CD4-positive, alpha-beta T cell treated with Interleukin-1 beta for 1 hour (primary cell): ENCODE results near the gene RPS6KA5.

Experiments
- DNase-seq, 2 donors: peaks; one replicate each; pipeline ENCODE4 v3.0.0-alpha.2; 2020 to 2022

RPS6KA5 gene

DNA sequence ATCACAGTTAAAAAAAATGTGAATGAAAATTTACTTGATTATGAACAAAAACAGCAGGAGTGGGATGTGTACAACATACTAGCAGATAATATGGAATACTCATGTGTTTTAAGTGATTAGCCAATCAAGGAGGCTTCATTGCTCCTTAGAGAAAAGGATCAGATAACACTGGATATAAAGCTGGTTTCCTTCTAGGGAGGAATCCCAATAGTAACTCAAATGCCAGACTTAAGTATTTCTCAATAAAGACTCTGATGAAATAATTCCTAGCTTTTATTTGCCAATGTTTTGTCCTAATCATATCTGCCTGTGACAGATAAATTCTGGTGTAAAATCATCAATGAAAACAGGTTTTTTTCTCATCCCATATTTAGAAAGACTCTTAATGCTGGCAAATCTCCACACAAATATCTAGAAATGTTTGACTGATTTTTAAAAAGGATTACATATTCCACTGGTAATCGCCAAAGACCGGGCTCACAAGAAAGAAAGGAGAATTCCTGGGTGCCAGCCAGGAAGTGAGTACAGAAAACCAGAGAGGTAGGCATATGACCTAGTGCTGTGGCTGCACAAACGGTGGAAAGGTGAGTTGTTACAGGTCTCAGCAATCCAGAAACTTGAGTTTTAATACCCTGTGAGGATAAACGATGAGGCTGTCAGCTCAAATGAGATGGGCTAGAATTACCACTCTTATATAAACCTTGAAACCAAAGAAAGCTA is 135.7 kb downstream of the RPS6KA5 start:
- no peak for DNase-seq

DNA sequence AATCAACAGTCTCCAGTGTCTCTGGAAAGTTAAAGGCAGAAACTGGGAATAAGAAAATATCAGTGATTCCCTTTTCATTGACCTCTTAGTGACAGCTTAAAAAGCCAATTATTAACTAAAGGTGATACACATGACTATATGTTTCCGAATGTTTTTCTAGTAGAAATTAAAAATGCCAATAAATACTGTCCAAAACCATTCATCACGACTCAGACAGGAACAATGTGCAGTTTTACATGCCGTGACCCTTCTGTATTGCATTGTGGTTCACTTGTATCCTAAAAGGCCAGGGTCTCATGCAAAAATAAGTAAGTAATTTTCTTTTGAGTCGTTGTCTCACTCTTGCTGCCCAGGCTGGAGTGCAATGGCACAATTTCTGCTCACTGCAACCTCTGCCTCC is 138.3 kb downstream of the RPS6KA5 start:
- DNase-seq: no peak

DNA sequence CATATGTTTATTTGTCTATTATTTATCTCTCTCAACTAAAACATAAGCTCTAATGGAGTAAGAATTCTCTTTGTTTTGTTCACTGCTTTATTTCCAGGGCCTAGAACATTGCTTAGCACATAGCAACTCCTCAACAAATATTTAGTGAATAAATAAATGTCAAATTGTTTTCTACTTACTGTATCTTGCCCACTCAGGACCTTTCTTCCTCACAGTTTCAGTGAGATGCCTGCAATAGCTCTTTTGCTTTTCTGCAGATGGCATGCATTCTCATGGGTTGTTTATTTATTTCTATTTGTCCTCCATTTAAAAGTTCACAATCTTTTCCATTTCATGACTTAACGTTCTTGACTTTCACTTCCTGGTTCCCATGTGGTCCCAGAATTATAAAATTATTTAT is 149.3 kb downstream of the RPS6KA5 start:
- no peak for DNase-seq

DNA sequence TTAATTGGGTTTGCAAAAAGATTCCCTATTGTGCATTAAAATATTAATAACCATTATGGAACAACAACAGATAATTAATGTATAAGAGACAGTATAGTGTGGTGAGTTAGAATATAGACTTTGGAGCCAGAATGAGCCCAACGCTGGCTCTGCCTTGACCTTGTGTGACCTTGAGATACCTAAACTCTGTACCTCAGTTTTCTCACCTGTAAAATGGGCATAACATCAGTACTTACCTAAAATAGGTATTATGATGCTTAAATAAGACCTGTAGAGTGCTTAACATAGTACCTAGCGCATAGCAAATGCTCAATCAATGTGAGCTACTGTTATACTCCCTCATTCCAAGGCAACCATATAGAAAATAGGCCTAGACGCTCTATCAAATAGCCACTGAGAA is 153.3 kb downstream of the RPS6KA5 start:
- no peak for DNase-seq

DNA sequence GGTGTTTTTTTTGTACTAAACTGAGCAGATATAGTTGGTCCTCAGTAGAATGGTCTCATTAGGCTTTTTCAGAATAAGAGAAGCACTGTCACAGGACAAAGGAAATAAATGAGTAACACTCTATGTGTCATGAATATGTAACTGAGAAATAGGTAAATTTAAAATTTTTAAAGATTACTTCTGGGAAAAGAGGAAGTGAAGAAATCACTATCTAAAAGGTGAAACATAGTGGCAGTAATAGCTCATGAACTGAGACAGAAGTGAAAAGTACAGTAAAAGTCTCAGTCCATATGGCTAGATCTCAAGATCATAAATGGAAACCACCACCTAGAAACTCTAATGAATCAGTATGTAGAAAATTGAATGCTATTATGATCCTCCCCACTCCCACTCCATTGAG is 154.9 kb downstream of the RPS6KA5 start:
- DNase-seq: no peak

DNA sequence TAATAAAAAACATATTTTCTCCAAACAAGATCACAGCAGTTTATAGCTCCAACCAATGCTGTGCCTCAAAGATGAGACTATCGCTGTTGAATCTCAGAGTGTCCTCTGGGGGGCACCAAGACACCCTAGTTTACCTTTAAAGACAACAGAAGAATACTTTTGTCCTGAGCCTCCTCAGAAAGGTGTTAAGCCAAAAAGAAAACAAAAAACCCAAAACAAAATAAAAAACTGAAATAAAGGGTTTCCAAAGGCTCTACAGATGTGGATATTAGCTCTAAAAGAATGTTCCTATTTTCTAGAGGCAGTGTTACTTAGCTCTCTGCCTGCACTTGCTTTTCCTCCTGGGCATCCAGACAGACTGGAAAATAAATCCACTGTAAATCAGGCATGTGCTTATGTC is 157.3 kb downstream of the RPS6KA5 start:
- DNase-seq: peak; percentile 56 to 75

DNA sequence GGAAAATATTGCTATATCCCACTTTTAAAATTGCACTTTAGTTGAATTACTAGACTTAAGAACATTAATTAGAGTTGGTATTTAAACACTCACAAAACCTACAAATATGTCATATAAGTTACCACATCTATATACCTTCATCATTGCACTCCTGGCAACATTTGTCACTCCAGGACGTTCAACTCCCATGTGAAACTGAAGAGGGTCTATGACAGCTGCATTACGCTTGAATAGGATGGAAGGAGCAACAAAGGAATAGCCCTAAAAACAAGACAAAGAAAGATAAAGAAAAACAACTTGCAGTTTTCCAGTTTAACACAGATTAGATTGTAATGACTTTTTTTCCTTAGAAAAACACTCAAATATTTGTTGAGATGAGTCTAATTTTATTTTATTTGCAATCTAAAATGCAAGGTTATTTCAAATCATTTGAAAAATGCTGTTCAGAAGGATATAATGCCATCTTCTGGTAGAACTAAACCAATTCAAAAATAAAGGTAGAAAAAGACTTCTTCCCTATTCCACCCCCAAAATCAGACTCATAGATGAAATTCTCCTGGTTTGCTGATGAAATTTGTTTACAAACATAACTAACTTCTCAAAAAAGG is 159.9 kb downstream of the RPS6KA5 start:
- DNase-seq: no peak

DNA sequence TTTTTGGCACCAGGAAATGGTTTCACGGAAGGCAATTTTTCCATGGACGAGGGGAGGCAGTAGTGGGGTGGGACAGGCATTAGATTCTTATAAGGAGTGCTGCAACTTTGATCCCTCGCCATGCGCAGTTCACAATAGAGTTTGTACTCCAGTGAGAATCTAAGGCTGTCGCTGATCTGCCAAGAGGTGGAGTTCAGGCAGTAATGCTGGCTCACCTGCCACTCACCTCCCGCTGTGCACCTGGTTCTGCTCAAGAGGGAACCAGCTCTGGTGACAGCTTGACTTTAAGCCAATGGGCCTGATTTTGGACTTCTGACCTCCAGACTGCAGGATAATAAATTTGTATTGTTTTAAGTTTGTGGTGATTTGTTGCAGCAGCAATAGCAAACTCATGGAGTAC is 163.4 kb downstream of the RPS6KA5 start:
- DNase-seq: no peak

DNA sequence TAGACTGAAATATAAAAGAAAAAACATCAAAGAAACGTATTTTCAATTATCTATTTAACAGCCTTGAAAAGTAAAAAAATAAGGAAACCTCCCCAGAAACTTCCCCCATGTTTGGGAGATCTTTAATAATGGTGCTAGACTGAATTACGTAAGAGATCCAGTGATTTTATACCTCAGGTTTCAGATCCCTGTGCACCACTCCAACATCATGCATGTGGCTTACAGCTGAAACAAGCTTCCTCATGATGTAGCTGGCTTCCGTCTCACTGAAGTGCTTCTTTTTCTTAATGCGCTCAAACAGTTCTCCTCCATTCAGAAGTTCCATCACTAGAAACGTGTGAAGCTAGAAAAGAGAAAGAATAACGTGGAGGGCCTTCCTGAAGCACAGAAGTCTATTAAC is 166.2 kb downstream of the RPS6KA5 start:
- DNase-seq: no peak

DNA sequence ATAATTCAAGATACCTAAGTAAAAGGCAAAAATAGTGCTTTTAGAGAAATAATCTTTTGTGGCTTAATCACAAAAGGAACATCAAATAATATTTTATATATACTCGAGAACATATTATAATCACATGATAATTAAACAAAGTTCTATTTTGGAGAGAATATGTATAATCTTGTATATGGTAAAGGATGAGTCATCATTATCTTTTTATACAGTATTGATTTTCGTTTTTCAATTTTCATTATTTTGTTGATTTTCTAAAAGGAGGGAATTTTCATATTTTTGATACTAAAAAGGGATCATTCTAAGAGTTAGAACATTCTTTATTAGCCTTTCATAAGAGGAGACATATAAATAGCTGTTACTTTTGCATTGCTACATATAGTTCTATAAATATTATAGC is 166.9 kb downstream of the RPS6KA5 start:
- no peak for DNase-seq

DNA sequence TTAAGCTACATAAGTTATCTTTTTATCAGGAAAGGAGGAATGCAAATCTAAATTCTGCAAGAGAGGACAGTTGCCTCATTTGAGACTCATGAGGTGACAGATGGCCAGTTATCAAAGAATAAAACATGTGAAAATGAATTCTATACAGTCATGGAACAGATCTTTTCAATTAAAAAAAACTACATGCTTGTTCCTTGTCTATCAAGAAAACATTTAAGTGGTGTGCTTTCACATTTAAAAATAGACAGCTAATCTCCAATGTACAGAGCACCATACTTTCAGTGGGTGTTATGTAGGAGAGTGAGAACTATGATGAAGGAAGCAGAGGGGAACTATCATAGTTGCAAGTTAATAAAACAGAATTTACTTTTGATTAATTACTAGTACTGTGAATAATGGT is 167.5 kb downstream of the RPS6KA5 start:
- DNase-seq: no peak

DNA sequence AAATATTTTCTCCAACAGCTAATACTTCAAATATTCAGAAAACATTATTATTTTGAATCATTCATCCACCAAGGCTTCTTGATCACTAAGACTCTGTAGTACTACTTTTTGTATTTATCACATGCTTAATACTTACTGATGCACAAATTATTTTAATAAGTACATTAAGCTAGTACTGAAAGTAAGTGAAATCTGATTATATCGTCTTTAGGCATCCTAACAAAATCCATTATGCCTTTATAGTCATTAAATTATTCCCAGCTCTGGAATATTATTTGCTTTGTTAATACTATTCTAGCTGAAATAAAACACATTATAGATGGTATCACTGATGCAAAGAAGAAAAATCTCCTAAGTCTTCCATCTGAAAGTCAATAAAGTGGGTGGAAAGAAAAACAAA is 169.1 kb downstream of the RPS6KA5 start:
- no peak for DNase-seq

DNA sequence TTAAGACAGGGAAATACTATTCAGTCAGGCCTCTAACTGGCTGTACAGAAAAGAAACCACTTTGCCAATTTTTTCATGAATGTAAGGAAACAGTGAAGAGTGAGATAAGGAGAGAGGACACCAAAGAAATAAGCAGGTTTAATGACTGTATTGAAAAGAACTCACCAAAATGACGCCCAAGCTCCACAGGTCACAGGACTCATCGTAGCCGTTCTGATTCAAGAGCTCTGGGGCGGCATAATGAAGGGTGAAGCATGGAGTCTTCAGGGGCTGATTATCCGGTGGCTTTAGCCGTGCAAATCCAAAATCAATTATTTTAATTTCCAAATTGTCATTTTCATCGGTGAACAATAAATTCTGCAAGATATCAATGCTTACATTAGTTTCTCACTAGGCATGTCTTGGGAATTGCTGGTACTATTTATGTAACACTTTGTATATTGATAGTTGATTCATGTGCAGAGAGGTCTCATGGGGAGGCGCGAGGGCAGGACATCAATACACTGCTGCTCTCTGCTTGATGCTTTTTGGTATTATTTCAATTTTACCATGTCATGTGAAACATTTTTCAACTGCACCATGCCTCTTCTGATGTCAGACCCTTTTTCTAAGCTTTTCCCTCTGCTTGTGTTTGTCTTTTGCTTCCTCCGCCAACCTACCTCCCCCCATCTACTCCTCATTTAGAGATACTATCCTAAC is 170.0 kb downstream of the RPS6KA5 start:
- no peak for DNase-seq

DNA sequence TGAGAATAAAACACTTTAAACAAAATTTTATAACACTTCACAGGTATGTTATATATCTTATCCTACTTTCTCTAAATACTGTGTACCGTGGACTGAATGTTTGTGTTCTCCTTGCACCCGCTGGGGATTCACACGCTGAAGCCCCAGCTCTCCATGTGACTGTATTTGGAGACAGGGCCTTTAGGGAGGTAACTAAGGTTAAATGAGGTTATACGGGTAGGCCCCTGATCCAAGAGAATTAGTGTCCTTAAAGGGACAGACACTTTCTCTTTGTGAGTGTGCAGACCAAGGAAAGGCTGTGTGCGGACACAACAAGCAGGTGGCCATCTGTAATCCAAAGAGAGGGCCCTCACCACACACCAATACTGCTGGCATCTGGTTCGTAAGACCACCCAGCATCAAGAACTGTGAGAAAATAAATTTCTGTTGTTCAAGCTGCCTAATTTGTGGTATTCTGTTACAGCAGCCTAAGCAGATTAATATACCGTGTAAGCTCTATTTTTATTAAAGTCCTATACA is 174.1 kb downstream of the RPS6KA5 start:
- DNase-seq: no peak

DNA sequence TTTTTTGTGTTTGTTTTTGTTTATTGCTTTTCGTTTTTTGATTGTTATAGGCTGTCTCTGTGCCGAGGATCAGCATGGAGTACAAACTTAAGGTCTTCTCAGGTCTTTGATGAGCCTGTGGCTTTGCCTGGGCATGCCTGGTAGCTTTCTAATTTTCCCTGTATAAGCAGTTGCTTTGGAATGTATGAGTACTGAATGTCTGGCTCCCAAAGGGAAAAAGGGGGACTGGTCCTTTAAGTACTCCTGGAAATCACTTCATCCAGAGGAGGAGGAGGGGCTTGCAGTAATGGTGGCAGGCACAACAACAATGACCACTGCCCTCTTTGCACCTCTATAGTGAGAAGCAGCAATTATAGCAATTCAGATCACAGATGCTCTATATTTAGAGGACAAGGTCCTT is 176.7 kb downstream of the RPS6KA5 start:
- DNase-seq: no peak

DNA sequence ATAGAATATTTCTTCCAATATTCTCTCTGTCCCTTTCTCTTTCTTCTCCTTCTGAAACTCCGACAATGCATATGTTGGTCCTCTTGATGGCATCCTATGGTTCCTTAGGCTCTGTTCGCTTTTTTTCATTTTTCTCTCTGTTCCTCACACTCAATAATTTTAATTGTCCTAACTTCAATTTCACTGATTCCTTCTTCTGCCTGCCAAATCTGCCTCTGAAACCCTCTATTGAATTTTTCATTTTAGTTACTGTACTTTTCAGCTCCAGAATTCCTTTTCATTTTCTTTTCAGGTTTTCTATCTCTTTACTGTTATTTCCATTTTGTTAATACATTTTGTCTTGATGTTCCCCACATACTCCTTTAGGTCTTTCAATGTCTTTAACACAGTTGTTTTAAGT is 177.2 kb downstream of the RPS6KA5 start:
- no peak for DNase-seq

DNA sequence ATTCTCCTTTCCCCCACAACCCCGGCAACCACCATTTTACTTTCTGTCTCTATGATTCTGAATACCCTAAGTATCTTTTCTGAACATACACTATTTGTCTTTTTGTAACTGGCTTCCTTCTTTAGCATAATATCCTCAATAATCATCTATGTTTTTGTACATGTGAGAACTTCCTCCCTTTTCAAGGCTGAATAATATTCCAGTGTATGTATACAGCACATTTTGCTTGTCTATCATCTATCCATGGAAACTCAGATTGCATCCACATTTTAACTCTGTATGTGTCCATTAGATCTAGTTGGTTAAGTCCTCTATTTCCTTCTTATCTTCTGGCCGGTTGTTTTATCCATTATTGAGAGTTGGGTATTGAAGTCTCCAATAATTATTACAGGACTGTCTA is 180.2 kb downstream of the RPS6KA5 start:
- DNase-seq: no peak

DNA sequence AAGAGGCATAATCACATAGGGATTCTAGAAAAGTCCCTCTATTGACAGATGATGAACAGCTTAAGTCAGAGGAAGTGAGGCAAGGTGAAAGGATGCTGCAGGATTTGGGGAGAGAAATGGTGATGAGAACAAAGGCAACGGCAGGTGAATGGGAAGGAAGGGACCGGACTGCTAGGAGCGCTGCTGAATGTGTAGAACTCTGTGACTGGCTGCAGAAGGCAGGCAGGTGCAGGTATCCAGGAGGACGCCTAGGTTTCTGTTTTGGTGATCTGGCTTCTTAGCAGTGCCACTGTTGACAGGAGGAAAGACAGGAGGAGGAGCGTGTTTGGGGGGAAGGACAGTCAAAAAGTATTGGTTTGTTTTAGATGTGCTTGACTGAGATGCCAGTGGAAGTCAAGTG is 185.8 kb downstream of the RPS6KA5 start:
- no peak for DNase-seq

DNA sequence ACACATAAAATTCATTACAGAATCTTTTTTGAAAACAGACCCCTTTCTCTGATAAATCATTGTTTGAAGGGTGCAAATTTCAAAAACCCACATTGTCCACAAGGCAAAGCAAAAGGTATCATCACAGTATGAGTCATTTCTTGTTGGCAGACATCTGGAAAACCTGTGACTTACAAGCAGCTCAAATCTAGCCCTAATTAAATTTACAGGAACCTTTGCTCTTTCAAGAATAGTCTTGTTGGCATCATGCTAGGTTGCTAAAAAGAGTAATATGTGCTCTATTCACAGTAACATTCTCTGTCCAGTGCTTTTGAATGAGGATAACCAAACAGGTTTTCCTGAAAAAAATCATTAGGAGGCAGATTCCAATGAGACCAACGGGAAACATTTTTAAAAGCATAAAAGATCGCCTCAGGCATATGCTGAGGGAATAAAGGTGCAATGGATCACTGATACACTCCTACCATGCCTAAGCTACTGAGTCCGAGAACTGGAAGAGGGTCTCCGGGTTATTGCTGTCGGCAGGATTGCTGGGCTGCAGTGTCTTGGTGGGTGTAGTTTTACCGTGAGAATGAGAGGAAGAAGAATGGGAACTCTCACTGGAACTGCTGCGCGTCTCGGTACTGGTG is 188.7 kb downstream of the RPS6KA5 start:
- no peak for DNase-seq

DNA sequence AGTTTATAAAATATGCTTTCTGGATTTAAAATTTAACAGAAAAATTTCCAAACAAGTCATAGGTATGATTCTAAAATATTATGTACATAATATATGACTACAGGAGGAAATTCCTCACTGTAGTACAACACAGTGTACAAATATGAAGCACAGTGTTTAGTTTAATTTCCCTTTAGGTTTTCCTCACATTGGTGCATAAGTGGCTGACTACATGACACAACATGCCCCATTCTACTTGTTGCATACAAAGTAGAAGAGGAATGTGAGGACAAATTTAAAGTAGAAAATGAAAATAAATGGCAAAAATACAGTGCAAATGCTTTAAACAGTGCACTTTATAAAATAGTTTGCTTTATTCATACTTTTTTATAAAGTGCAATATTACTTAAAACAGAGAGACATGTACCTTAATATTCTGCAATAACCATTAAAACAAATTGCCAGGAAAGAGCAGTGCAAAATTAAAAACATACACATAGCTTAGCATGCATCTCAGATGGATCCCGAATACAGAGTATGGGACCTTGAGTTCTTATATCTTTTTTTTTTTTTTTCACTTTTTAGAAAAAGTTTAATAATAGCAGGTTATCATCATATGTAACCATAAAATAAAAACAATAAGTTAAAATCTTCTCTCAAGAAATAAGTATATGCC is 189.4 kb downstream of the RPS6KA5 start:
- DNase-seq: no peak

DNA sequence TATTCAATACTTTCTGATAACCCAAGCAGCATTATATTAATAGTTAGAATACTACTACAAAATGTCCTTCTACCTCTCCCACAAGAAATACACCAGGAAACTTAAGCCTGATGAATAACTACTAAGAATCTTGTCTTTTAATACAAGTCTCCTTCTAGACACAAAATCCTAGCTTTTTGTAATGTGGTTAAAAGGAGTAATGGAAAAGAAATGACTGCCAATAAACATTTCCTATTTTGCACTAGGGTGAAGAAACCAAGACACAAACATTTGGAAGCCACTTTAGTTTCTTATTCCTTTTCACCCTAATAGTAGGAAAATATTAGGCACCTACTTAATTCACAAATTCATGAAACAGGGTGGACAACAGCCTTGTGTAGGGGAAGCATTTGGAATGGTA is 192.9 kb downstream of the RPS6KA5 start:
- DNase-seq: no peak

DNA sequence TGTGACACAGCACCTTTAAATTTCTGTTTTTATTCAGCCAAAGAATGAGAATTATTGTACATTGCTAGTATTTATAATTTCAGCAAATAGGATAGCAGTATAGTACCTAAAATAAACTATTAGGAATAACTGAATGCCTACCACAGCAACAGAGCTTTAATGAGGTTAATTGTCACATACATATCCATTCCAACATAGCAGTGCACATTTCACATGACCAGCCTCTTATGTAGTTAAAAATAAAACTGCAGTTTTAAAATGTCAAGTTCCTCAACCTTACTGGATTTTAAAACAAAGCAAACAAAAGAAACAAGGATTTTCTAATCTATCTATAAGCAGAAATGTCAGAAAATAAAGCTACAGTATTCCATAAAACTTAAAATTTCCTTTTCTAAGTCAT is 193.6 kb downstream of the RPS6KA5 start:
- DNase-seq: no peak

DNA sequence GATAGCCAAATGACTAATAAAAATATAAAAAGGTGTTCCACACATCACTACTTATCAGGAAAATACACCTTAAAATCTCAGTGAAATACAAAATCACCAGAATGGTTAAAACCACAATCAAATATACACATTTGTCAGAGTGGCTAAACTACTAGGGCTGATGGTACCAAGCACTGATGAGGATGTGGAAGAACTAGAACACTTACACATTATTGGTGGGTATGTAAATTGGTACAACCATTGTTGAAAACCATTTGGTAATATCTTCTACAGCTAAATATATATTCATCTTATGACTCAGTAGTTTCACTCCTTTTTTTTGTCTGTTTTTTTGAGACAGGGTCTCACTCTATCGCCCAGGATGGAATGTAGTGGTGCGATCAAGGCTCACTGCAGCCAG is 195.7 kb downstream of the RPS6KA5 start:
- no peak for DNase-seq
